IPS-20b (cell line): Measurements from ENCODE around the gene KCNAB1.
"Not testable (repeated sequence)": the region's sequence is repeated elsewhere in the genome, so short reads cannot be mapped to it uniquely, and the experiment has no call there.

Experiments used
- H3K27ac ChIP-seq: one replicate; pipeline ENCODE4 v1.5.1; 2013; ENCODE audit warnings: low read length
- H3K27me3 ChIP-seq: 2 replicates; pipeline ENCODE4 v1.6.1; 2013; ENCODE audit warnings: mild to moderate bottlenecking, low read length, inconsistent platforms; ENCODE audit not compliant: insufficient read depth
- H3K36me3 ChIP-seq: 2 replicates; pipeline ENCODE4 v1.6.1; 2013; ENCODE audit warnings: low read depth, mild to moderate bottlenecking, inconsistent platforms, low read length, moderate library complexity; ENCODE audit not compliant: insufficient read depth
- H3K4me1 ChIP-seq: 2 replicates; pipeline ENCODE4 v1.6.1; 2013; ENCODE audit warnings: mild to moderate bottlenecking, control low read depth, inconsistent platforms, low read length, moderate library complexity; ENCODE audit not compliant: insufficient read depth
- H3K4me3 ChIP-seq: 2 replicates; pipeline ENCODE4 v1.5.1; 2013; ENCODE audit warnings: mild to moderate bottlenecking, low read length, inconsistent platforms
- H3K9ac ChIP-seq: 2 replicates; pipeline ENCODE4 v1.6.1; 2013; ENCODE audit warnings: low read depth, mild to moderate bottlenecking, inconsistent platforms, low read length, moderate library complexity
- H3K9me3 ChIP-seq: 2 replicates; pipeline ENCODE4 v1.6.1; 2013; ENCODE audit warnings: mild to moderate bottlenecking, low read depth, low read length, inconsistent platforms; ENCODE audit not compliant: insufficient read depth

The KCNAB1 gene

DNA sequence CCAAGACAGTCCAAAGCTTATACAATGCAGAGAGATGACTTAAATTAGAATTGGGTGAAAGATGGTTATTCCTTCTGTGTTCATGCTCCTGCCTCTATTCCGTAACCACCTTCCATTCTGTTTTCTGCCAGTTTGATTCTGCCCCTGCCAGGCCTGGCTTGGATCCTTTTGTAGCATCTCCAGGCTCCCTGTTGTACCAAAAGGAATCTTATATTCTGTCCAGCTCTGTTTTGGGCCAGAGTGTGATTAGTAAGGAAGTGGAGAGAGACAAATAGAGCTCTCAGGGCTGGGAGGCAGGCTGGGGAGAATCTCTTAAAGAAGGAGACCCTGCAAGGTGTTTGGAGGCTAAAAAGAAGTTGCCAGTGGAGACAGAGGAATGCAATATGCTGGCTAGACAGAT lies 63.8 kb downstream of the KCNAB1 start:
- no peaks in the 10 kb centered on the region for H3K4me1 ChIP-seq
- no peaks in the 10 kb centered on the region for H3K9me3 ChIP-seq
- no peaks in the 10 kb centered on the region for H3K27me3 ChIP-seq
- H3K9ac ChIP-seq = no peak overlapping the region
- no peaks in the 10 kb centered on the region for H3K36me3 ChIP-seq
- H3K4me3 ChIP-seq = no peak overlapping the region
- H3K27ac ChIP-seq = no peak overlapping the region

DNA sequence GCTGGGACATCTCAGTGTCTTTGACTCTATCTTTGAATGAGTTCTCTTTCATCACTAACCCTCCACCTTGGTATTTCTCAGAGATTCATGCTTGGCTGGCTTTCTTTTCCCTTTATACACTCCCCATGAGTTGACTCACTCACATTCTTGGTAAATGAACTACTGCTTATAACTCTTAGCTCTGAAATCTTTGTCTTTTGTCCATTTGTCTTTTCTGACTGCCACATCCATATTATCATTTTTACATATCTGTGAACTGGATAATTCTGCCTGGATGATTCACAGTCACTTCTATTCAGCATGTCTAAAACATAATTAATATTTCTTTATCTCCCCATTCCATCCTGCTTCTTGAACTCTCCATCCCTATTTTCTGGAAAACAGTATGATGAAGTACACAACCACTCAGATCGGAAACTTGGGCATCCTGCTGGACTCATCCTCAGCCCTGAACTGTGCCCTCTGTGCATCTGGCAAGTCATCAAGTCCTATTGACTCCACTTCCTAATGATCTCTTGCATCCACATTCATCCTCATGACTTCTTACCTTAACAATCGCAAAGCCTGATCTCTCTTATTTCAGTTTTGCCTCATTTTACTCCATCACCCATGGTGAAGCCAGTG lies 66.9 kb downstream of the KCNAB1 start:
- H3K27ac ChIP-seq = no peak overlapping the region
- no peaks in the 10 kb centered on the region for H3K4me1 ChIP-seq
- no peaks in the 10 kb centered on the region for H3K9me3 ChIP-seq
- no peak overlapping the region for H3K4me3 ChIP-seq
- no peaks in the 10 kb centered on the region for H3K36me3 ChIP-seq
- H3K9ac ChIP-seq = no peak overlapping the region
- H3K27me3 ChIP-seq = no peaks in the 10 kb centered on the region

DNA sequence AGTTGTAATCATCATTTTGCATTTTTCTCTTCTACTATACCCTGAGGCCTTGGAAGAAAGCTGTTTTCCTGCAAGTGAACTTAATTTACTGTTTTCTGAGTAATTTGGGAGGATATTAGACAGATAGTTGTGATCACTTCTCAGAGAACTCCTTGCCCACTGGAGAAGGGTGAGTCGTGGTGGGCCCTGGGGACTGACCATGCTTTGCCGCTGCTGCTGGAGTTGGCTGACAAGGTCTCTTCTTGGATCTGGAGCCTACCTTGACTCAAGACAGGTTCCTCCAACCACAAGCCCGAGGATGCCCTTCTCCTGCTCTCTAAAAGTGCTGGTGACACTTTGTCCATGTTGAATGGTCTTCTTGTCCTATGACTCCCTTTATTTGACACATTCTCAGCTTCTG lies 68.4 kb downstream of the KCNAB1 start:
- no peaks in the 10 kb centered on the region for H3K36me3 ChIP-seq
- no peaks in the 10 kb centered on the region for H3K4me1 ChIP-seq
- H3K4me3 ChIP-seq = no peak overlapping the region
- no peak overlapping the region for H3K9ac ChIP-seq
- no peak overlapping the region for H3K27ac ChIP-seq
- no peaks in the 10 kb centered on the region for H3K9me3 ChIP-seq
- H3K27me3 ChIP-seq = no peaks in the 10 kb centered on the region

DNA sequence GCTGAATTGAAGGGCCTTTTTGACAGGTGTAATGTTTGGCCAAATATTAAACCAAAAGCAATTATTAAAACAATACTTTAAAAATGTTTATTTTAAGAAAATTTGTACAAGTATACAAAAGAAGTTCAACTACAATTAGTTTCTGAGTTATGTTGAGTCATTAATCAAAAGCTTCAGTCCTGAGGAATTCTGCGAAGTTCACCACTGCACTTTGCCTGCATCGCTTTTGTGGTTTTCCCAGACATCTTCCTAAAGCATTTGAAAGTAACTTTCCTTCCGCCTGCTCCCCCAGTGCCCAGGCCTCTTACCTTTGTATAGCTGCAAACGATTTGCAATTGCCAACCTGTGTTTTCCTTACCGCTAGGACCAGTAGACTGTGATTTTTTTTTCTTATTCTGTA lies 69.5 kb downstream of the KCNAB1 start:
- Histone ChIP-seq H3K4me3 (no peak overlapping the region), H3K27ac (no peak overlapping the region), H3K4me1 (no peaks in the 10 kb centered on the region), H3K9ac (no peak overlapping the region), H3K9me3 (no peaks in the 10 kb centered on the region), H3K27me3 (no peaks in the 10 kb centered on the region), H3K36me3 (no peaks in the 10 kb centered on the region)

DNA sequence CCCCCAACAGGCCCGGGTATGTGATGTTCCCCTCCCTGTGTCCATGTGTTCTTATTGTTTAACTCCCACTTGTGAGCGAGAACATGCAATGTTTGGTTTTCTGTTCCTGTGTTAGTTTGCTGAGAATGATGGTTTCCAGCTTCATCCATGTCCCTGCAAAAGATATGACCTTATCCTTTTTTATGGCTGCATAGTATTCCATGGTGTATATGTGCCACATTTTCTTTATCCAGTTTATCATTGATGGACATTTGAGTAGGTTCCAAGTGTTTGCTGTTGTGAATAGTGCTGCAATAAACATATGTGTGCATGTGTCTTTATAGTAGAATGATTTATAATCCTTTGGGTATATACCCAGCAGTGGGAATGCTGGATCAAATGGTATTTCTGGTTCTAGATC lies 74.6 kb downstream of the KCNAB1 start:
- H3K9ac ChIP-seq, H3K36me3 ChIP-seq, H3K4me1 ChIP-seq, H3K4me3 ChIP-seq, H3K27ac ChIP-seq, H3K9me3 ChIP-seq, H3K27me3 ChIP-seq: not testable (repeated sequence)

DNA sequence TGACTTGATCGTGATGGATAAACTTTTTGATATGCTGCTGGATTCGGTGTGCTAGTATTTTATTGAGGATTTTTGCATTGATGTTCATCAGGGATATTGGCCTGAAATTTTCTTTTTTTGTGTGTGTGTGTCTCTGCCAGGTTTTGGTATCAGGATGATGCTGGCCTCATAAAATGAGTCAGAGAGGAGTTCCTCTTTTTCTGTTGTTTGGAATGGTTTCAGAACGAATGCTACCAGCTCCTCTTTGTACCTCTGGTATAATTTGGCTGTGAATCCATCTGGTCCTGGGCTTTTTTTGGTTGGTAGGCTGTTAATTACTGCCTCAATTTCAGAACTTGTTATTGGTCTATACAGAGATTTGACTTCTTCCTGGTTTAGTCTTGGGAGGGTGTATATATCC lies 76.8 kb downstream of the KCNAB1 start:
- H3K4me1 ChIP-seq, H3K36me3 ChIP-seq, H3K27me3 ChIP-seq, H3K9ac ChIP-seq, H3K4me3 ChIP-seq, H3K27ac ChIP-seq, H3K9me3 ChIP-seq: not testable (repeated sequence)

DNA sequence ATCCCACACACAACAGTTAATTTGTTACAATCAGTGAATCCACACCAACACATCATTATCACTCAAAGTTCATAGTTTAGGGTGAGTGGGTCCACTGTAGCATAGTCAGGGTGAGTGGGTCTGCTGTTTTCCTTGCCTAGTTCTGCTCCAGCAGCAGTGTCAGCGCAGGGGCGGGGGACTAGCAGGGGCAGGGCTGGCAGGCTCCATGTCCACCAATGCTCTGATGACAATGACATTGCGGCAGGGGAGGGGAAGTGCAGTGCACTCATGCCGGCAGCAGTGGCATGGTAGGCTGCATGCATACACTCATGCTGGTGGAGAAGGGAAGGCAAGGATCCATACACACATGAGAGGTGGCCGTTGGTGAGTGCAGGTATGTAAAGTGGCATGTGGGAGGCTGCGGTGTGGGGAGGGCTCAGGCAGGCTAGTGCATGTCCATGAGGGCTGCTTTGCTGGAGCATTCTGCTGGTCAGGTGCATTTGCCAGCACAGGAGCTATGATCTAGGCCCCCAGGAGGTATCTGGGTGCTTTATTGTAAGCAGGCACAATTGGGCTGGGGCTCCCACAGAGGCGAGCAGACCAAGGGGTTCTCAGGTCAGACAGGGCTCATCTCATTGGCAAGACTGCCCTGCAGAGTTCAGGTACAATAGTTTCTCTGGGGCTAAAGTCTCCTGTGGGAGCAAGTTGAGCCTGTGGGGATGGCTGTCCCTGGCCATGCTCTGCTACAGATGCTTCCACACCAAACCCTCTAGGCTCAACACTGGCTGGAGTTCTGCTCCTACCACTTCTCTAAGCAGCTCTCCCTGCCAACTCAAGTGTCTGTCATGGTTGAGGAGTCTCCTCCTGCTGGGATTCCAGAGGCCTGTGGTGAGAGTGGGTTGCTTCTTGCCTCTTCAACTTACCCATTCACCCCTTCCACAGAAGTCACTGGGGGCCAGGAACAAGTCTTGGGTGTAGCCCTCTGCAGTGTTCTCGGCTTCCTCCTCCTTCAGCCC lies 81.3 kb downstream of the KCNAB1 start:
- Histone ChIP-seq H3K27me3 (no peaks in the 10 kb centered on the region), H3K4me1 (no peaks in the 10 kb centered on the region), H3K36me3 (no peaks in the 10 kb centered on the region), H3K9me3 (no peaks in the 10 kb centered on the region), H3K27ac (no peak overlapping the region), H3K4me3 (no peak overlapping the region), H3K9ac (no peak overlapping the region)

DNA sequence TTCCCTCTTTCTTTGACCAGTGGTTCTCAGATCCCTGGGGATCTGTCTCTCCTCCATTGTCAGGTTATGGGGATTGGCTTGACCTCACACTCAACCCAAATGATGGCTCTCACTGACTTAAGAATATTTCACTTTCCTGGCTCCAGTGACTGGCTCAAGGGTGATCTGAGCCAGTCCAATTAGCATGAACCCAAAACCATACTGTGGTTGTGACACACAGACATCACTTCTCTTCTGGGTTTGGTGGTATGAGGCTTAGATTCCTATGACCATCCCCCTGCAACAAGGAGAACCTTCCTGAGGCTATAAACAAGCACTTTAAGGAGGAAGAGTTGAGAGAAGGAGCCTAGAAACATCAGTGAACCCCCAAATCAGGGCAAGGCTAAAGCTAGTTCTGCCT lies 85.8 kb downstream of the KCNAB1 start:
- Histone ChIP-seq H3K4me1 (no peaks in the 10 kb centered on the region), H3K9me3 (no peaks in the 10 kb centered on the region), H3K4me3 (no peak overlapping the region), H3K27me3 (no peaks in the 10 kb centered on the region), H3K27ac (no peak overlapping the region), H3K9ac (no peak overlapping the region), H3K36me3 (no peaks in the 10 kb centered on the region)

DNA sequence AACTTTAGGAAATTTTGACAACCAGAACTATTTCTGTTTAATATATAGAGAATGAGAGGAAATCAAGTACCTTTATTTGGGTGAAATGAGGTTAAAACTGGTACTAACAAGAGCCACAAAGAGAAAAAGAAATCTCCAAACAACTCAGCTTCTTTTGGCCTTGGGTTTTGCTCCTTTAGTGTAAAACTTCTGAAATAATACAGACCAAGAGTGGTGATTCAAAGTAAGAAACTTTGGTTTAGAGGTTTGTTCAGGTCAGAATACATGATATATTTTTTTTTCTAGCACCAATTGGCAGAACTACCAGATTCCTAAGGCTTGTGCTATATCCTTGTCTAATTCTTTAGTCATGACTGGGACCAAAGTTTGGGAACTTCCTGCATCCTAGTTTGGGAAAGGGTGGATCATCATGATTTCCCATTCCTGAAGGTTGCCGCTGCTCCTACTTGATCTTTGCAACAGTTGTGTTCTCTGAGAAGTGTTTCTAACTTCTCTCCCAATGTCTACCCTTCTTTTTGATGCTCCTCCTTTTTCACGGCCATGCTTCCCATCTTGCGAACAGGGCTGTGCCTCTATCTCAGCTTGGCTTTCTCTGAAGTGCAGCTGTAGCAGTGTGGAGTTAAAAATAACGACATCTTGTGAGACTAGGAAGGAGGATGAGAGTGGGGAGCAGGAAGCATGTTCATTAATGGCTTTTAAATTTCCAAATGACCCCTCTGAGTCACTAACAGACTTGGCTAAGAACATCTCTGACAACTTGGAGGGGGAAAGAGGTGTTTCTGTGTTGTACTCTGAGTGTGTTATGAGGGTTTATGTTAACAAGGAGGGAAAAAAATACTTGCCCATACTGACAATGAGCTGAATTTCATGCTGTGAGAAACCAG lies 87.7 kb downstream of the KCNAB1 start:
- Histone ChIP-seq H3K4me1 (no peaks in the 10 kb centered on the region), H3K27me3 (no peaks in the 10 kb centered on the region), H3K9ac (no peak overlapping the region), H3K9me3 (no peaks in the 10 kb centered on the region), H3K36me3 (no peaks in the 10 kb centered on the region), H3K27ac (no peak overlapping the region), H3K4me3 (no peak overlapping the region)

DNA sequence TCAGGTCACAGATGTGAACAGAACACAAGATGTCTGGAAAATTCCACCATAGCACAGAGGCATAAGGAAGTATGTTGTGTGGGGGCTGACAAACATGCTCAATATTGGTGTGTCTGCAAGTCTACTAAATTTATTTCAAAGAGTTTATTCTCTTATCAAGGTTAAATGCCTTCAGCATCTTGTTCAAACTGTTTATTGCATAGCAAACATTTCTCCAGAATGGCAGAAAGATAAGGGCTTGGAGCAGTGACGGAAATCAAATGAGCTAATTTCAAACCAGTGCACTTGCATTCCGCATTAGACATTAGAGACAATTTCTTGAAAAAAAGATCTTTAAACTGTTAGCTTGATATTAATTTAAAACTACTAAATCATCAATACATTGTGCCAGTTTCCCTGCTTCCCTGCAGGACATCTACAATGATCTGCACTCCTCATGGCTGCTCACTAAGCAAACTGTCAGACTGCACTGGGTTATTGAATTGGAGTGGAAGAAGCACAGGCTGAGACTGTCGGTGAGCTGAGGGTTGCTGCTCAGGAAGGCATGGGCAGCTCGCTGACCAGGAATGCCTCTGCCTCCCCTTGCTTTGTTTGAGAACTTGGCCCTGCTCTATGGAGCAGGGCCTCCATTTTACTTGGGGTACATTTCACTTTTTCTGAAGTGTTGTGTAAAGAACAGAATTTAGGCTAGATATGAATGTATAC lies 89.4 kb downstream of the KCNAB1 start:
- H3K27ac ChIP-seq = no peak overlapping the region
- H3K27me3 ChIP-seq = no peaks in the 10 kb centered on the region
- no peak overlapping the region for H3K4me3 ChIP-seq
- no peaks in the 10 kb centered on the region for H3K9me3 ChIP-seq
- H3K36me3 ChIP-seq = no peaks in the 10 kb centered on the region
- no peaks in the 10 kb centered on the region for H3K4me1 ChIP-seq
- no peak overlapping the region for H3K9ac ChIP-seq

DNA sequence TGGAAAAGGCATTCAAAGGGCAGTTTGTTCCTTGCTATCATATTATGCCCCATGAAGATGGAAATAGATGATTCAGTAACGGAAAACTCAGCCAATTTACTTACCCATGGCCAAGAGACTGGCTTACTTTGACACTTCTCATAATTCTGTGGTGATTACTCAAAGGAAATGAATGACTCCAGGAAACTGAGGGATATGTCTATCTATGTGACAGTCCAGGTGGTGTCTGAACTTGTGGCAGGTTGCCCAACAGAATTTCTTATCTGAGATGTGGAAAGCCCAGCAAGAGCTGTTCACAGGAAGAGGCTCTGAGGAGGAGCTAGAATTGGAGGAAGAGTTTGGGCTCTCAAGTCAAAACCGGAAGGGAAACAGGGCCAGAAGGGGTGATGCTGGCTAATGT lies 91.2 kb downstream of the KCNAB1 start:
- Histone ChIP-seq H3K9ac (no peak overlapping the region), H3K27ac (no peak overlapping the region), H3K36me3 (no peaks in the 10 kb centered on the region), H3K9me3 (no peaks in the 10 kb centered on the region), H3K27me3 (no peaks in the 10 kb centered on the region), H3K4me3 (no peak overlapping the region), H3K4me1 (no peaks in the 10 kb centered on the region)
